ENCODE results near the gene CFAP45.

DNA sequence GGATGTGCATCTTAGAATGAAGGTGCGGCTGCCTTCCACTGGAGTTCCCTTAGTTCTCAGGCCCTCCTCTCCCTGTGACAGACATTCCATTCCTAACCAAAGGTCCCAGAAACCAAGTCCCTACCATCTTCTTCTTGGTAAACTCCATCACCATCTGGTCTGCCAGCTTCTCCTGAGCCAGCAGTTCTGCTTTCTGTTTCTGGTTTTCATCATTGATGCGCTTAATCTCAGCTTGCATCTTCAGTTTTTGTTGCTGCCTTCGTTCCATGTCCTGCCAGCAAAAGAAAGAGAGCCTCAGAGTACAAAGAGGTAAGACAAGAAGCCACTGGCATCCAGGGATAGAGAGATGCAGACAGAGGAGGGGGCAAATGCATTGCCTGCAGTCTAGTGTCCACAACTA, 19.5 kb downstream of the CFAP45 start:
- TF ChIP-seq POLR2A (IDR thresholded peaks at IDR 0.05), result no peak
- TF ChIP-seq, protein P1, sequence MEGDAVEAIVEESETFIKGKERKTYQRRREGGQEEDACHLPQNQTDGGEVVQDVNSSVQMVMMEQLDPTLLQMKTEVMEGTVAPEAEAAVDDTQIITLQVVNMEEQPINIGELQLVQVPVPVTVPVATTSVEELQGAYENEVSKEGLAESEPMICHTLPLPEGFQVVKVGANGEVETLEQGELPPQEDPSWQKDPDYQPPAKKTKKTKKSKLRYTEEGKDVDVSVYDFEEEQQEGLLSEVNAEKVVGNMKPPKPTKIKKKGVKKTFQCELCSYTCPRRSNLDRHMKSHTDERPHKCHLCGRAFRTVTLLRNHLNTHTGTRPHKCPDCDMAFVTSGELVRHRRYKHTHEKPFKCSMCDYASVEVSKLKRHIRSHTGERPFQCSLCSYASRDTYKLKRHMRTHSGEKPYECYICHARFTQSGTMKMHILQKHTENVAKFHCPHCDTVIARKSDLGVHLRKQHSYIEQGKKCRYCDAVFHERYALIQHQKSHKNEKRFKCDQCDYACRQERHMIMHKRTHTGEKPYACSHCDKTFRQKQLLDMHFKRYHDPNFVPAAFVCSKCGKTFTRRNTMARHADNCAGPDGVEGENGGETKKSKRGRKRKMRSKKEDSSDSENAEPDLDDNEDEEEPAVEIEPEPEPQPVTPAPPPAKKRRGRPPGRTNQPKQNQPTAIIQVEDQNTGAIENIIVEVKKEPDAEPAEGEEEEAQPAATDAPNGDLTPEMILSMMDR (IDR thresholded peaks at IDR 0.05), result no peak
